Breast epithelium (tissue), 3 donors: ENCODE results near the gene AK9.

Experiments
- CTCF ChIP-seq, 3 donors: fragments of 450-650 bp; IDR thresholded peaks; one replicate each; pipeline ENCODE4 v1.5.1; 2016 to 2017; ENCODE audit warnings: antibody characterized with exemption in 3 of 3, mild to moderate bottlenecking in 3 of 3, moderate library complexity in 3 of 3
- POLR2A ChIP-seq: fragments of 450-650 bp; IDR thresholded peaks from one replicate; pipeline ENCODE4 v1.6.1; 2016; ENCODE audit warnings: antibody characterized with exemption, mild to moderate bottlenecking, moderate library complexity
- POLR2AphosphoS5 ChIP-seq, 3 donors: sonication (generic); formaldehyde crosslinking; IDR thresholded peaks; one replicate each; pipeline ENCODE4 v1.6.1; 2017; ENCODE audit warnings: antibody characterized with exemption in 3 of 3

GRCh38 chr6:109486068-109486467 is 204.9 kb downstream of the AK9 start:
- TF ChIP-seq CTCF (IDR thresholded peaks at IDR 0.05), result no peak
- TF ChIP-seq POLR2AphosphoS5 (IDR thresholded peaks at IDR 0.05), result no peak
- TF ChIP-seq POLR2A, result no peak
